G401 (cell line): Measurements from ENCODE around the gene DLG5. TPM values are rescaled to one million over a fixed set of nuclear protein-coding genes. Genes with fewer than 3 reads are reported as not detected.

ENCODE experiments used
- DNase-seq: peaks from one replicate; pipeline ENCODE4 v3.0.0-alpha.2; 2015; ENCODE audit warnings: low spot score
- in situ Hi-C: cut with HindIII; loops from 2 replicates; pipeline ENCODE4 v1.10.0; 2016; ENCODE audit warnings: low sequenced_read_pairs, mixed read lengths
- total RNA-seq: library from RNA; depleted of rRNA; stranded (reverse); fragments of >200 nt; shearing (Covaris generic); gene quantifications from 2 replicates; pipeline ENCODE4 v1.2.3, GENCODE V29; 2014

Gene DLG5
- total RNA-seq, 1 experiment from 2014 or later, result 48.7 TPM

DNA sequence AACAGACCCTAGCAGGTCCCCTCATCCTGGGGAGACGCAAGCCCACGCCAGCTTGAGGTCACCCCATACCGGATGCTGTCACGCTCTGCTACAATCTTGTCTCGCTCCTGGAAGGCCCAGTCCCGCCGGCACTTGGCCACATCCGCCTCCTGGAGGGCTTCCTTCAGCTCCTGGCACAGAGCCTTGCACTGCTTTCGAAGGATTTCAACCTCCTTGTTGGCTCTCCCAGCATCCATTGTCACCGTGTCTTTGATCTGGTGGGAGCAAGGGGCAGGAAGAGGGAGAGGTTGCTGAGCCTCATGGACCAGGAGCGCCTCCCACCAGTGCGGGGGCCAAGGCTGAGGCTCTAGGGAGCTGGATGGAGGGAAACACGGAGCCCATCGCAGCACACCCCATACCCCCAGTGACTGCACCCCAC lies 90.9 kb downstream of the DLG5 start:
- no peak for DNase-seq
- in situ Hi-C loops, result no loop called here

DNA sequence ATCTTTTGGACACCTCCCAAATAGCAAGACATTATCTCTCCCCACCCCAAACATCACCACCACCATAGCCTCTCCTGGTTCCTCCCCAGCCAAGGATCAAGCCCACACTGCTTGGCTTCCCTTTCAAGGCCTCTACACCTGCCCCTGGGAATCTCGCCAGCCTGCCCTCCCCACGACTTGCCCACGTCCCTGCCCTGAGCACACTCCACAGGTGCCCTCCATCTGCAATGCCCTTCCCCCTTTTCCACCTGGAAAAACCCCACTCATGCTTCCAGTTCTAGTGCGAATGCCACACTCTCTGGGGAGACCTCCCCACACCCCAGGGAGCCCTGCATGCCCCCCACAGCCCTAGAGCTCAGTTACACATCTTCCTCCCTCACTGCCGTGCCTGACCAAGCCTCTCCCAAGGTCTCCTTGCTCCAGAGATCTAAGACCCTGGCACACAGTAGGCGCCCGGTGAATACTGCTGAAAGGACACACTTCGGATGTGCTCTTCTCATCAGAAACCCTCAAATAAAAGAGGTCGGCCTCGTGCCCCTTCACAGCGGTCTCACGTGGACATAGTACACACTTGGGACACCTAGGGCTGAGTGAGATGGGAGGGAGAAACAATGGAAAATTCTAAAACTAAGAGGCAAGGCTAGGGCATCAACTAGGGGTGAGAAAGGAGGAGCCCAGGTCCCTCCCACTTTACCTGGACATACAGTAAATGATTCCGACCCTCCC lies 91.4 kb downstream of the DLG5 start:
- no peak for DNase-seq
- in situ Hi-C loops, result no loop called here

DNA sequence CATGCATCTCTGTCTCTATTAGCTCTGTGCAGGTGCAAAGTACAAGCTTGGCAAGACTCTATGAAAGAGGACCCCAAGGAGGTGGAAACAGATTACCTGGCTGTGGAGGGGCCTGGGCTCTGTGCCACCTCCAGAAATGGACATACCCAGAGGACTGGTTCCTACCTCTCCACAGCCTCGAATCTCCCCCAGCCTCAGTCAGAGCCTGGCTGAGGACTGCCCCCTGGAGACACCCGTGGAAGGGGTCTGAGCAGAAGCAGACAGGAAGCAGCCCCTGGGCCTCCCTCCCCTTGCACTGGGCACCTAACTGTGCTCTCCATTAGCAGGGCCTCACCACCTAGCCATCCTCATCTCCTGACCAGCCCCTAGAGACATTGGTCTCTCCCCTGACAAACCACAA lies 92.0 kb downstream of the DLG5 start:
- in situ Hi-C loops, result no loop called here
- no peak for DNase-seq

DNA sequence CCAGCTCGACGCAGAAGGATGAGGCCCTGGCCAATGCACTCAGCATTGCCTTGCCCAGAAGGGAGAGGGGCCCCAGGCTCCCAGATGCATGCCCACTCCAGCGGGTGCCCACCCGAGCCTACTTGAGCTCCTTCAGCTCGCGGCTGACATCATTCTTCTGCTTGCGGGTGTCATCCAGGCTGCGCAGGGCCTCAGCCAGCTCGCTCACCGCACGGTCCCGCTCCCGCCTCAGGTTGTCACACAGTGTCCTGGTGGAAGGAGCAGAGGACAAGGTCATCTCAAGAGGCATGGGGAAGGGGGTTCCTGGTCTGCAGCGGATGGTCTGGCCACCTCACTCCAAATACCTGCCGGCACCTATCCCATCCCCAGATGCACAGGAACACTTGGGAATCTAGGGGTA lies 92.8 kb downstream of the DLG5 start:
- in situ Hi-C loops, result no loop called here
- DNase-seq, result no peak

DNA sequence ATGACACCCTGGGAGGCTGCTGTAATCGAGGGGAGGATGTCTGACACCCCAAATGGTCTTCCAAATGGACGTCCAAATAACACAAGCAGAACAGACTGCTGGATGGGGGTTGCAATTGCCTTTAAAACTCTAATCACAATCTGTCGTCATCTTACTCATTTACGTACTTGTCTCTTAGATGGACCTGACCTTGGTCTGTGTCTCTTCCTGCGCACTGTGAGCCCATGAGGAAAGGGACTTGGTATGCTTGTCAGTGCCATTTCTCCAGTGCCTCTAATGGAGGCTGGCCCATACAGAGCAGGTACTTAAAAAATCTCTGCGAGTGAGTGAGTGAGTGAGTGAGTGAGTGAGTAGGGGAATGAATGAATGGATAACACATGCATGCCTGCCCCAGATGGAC lies 93.3 kb downstream of the DLG5 start:
- no peak for DNase-seq

DNA sequence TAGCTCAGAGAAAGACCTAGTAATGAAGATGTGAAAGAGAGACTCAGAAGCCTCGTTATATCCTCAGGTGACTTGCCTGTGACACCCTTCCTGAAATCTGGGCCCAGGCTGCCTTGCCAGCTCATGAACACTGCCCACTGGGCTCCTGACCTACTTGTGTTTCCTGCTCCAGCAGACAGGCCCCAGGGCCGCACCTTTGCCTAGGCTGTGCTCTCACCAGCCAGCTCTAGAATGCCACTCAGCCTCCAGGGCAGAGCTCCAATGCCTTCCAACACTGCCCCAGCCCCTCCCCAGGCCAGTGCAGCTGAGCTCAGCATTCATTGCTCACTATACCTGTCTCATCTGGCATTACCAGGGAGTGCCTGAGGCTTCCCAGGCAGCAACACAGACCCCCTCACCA lies 94.3 kb downstream of the DLG5 start:
- in situ Hi-C loops, result no loop called here

More for the DNA sequence above, 93.3 kb downstream of the DLG5 start:
- in situ Hi-C loops, result no loop called here

DNA sequence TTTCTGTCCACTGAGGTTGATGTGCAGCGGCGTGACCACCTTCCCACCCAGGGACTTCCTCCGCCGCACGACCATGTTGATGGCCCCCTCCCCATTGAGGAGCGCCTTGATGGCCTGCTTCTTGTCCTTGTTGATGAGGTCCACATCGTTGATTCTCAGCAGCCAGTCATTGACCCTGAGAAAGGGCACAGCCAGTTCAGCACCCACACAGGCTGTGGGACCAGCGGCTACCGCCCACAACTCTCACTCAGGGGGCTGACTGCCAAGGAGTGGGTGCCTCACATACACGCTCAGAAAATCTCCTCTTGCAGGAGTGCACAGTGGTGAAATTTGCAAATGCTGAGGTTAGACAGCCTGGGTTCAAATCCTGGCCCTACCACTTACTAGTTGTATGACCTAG lies 97.2 kb downstream of the DLG5 start:
- no peak for DNase-seq
- in situ Hi-C loops, result no loop called here

More for the DNA sequence above, 94.3 kb downstream of the DLG5 start:
- peak; percentile 87 for DNase-seq

DNA sequence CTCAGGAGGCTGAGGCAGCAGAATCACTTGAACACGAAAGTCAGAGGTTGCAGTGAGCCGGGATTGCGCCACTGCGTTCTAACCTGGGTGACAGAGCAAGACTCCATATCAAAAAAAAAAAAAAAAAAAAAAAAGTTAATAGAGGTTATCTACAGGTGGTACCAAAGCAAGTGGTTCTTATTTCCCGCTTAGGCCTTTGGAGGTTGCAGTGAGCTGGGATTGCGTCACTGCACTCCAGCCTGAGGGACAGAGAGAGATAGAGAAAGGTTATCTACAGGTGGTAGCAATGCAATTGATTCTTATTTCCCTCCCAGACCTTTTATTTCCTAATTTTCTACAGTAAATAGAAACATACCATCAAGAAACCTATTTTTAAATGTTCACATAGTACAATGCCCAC lies 98.2 kb downstream of the DLG5 start:
- in situ Hi-C loops, result no loop called here

DNA sequence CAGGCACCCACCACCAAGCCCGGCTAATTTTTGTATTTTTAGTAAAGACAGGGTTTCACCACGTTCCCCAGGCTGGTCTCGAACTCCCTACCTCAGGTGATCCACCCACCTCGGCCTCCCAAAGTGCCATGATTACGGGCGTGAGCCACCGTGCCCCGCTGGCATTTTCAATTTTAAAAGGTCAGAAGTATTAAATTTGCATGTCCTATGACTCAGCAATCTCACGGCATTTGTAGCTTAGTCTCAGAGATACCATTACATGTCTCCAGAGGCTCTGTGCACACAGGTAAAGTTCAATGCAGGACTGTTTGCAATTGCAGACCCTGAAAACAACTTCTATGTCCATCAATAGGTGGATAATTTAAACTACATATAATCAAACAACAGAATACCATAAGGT lies 99.2 kb downstream of the DLG5 start:
- no peak for DNase-seq
- in situ Hi-C loops, result no loop called here

More for the DNA sequence above, 98.2 kb downstream of the DLG5 start:
- DNase-seq, result no peak

DNA sequence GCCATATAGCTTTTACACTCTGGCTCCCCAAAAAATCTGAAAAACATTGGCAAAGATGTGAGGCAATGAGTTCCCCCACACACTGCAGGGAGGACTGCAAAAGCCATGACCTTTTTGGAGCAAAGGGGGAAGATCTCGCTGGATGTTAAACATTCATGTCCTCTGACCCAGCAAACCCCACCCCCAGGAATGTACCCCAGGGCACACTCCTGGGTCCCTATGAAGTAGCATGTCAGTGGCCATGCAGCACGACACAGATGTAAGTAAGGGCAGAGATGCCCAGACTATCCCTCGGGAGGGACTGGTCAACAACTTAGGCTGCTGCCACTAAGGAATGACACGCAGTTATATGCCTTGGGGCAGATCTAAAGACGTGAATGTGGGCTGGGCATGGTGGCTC lies 100.6 kb downstream of the DLG5 start:
- in situ Hi-C loops, result no loop called here
- no peak for DNase-seq

DNA sequence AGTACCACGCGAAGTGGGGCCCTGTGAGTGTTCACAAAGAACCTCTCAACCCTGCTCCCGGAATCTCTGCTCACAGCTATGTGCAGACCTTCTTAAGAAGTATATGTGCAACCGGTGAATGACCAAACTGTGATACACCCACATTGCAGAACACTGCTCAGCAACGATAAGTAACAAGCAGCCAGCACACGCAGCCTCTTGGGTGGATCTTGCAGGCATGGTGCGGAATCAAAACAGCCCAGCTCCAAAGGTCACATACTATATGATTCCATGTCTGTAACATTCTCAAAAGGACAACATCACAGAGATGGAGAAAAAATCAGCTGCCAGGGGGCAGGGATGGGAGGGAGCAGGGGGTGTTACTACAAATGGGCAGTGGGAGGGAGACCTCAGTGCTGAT lies 101.6 kb downstream of the DLG5 start:
- in situ Hi-C loops, result no loop called here
- no peak for DNase-seq

DNA sequence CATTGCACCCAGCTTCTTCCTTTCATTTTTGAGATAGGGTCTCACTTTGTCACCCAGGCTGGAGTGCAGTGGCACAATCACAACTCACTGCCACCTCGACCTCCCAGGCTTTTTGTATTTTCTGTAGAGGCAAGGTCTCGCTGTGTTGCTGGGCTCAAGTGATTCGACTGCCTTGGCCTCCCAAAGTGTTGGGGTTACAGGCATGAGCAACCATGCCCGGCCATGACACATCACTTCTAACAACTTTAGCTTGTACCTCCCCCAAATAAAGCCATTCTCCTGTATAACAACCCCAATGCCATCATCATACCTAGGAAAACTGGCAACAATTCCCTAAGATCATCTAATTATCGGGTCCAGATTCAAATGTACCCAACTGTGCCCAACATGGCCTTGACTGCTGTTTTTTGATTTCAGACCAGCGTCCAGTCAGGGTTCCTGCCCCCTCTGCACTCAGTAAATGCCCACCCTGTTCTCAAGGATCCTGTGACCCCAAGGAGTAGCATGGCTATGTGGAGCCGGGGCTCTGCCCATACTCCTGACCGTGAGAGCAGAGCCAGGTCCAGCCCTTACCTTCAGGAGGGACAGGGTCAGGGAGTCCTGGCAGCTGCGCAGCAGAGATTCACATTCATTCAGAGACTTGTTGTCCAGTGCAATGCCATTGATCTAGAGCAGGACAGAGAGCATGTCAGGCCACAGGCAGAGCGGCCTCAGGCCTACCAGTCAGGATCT lies 102.6 kb downstream of the DLG5 start:
- no peak for DNase-seq
- in situ Hi-C loops, result no loop called here

DNA sequence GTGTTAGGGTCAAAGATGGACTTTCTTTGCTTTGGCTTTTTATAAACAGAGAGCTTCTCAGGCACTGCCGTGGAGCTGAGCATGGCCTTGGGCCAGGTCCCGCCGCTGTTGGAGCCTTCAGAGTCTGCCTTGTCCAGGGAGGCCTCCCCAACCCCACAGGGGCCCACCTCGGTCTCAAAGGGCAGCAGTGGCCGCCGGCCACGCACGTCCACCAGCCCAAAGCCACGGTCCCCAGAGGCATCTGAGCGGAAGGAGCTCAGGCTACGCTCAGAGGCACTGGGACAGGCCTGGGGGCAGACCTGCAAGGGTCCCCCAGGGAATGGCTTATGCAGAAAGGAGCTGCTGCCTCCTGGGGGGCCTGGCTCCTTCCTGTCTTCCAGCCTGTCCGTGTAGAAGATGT lies 105.0 kb downstream of the DLG5 start:
- no peak for DNase-seq
- in situ Hi-C loops, result no loop called here

DNA sequence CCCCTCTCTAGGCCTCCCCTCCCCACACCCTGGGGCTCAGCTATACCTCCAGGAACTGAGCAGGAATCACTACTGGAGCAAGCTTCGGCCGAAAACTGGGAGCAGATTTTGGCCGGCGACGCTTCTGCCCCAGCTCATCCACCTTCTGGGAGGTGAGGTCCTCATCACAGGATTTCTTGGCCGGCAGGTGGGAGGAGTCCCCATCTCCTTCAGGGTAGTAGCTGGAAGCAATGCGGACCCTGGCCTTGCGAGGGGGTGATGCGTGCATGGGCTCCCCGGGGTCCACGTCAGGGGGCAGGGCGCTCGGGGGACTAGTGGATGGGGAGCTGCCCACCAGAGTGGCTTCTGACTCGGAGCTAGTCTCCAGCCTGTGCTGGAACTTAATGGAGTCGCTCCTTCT lies 105.5 kb downstream of the DLG5 start:
- DNase-seq, result no peak
- in situ Hi-C loops, result no loop called here

DNA sequence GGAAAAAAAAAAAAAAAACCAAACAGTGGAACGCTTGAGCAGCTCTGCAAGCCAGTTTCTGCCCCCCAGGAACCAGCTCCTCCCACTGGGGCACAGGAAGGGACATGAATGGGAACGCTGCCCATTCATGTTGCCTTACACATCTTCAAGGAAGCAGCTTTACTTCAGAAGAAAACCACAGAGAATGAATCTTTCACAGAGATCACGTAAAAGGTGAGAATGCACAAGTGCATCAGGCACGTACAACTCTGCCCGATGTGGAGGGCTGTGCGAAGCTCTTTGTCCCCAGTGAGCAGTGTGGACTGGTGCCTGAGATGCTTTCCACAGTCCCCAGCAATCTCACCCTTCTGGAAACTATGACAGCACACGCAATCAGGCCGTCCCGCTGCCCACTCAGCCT lies 106.2 kb downstream of the DLG5 start:
- in situ Hi-C loops, result no loop called here
- no peak for DNase-seq

DNA sequence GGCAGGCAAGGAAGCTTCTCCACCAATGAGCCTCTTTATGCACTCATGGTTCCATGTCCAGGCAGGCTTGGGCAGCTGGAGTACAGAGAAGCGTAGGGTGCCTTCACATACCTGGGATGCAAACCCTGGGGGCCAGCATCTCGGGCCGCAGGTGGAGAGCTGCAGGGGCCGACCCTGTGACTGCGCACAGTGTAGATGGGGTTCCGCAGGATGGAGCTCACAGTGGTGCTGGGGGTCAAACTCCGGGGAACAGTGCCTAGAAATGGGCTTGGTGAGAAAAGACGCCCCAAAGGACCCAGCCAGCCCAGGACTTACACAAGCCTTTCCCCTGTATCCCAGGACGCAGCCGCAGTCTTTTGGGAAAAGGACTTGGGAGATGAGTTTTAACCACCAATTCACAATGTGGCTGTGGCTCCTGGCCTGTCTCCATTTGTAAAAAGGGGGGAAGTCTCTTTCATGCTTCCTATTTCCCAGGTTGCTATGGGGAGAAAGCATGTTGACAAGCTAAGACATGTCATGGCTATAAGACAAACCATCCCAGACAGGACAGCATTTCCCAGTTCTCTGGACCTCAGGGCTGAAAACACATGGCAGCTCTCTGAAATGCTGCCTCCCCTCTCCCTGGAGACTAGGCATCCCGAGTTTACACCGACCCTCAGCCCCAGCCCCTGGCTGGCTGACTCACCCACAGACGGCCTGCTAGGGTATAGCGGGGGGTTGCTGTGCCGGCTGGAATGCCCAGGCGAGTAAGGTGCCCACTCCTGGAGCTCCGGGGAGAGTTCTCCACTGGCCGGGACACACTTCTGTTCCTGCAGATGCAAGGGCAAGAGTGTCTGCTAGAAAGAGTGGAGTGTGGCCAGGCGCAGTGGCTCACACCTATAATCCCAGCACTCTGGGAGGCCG lies 107.1 kb downstream of the DLG5 start:
- no peak for DNase-seq
- in situ Hi-C loops, result no loop called here

DNA sequence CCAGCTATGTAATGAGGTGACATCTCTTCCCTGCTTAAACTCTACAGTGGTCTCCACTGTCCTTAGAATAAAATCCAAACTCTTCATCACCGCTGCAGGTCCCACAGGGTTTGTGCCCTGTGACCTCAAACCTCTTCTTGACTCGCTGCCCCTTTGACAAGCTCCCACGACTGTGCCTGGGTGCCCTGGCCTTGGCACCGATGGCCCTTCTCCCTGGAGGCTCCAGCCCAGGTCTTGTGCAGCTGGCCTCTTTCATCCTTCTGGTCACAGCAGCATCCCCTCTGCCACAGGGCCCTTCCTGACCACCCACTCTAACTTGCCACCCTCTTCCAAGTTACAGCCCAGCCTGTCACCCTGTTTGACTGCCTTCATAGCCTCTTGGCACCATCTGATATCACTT lies 108.2 kb downstream of the DLG5 start:
- in situ Hi-C loops, result no loop called here
- DNase-seq, result no peak

DNA sequence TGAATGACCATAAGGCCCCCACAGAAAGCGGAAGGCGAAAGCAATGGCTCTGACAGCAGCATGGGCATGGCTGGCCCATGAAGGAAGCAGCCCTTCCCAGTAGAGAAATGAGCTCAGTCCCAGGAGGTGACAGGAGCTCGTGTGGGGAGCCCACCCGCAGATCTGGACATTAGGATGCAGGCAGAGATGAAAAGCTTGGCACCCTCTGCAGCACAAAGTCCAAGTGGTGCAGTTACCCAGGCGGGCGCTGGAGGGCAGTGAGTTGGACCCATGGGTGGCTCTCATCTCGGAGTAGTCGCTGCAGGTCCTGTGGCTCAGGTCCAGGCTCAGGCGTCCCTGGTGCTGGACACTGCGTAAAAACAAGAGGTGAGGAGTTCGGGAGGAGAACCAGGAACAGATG lies 109.0 kb downstream of the DLG5 start:
- in situ Hi-C loops, result no loop called here
- DNase-seq, result no peak

DNA sequence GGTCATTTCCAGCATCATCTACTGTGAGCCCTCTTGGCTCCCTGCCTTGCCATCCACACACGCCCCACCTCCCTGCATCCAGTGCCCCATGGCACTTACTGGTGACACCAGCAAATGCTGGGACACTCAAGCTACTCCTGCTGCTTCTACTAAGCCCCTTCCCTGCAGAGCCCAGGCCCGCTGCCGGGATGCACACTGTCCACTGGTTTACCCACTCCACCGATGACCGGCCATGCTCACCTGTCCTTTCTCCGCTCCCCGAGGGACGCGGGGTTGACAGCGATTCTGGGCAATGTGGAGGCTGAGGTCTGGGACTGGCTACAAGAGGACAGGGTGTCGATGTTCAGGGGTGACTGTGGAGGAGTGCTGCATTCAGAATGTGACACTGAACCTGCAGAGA lies 110.2 kb downstream of the DLG5 start:
- in situ Hi-C loops, result no loop called here

DNA sequence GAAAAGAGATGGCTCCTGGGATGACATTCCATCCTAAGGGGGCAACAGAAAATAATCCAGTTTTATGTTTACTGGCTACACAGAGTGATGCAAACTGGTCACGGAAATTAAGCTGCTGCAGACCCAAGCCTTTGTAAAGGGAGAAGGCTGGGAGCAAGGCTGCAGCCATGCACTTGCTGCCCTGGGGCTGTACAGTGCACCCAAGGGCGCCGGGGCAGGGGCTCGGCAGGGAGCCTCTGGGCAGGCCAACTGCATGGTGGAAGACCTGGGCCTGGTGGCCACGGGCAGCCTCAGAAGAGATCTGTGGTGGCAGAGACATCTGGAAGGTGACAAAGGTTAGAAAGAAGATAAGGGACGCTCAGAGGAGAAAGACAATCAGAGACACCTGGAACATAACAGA lies 113.8 kb downstream of the DLG5 start:
- DNase-seq, result no peak
- in situ Hi-C loops, result no loop called here

More for the DNA sequence above, 110.2 kb downstream of the DLG5 start:
- DNase-seq, result no peak
